ENCODE data around the gene APCDD1.
"Not testable (repeated sequence)": the region's sequence is repeated elsewhere in the genome, so short reads cannot be mapped to it uniquely, and the experiment has no call there.

Gene APCDD1

DNA sequence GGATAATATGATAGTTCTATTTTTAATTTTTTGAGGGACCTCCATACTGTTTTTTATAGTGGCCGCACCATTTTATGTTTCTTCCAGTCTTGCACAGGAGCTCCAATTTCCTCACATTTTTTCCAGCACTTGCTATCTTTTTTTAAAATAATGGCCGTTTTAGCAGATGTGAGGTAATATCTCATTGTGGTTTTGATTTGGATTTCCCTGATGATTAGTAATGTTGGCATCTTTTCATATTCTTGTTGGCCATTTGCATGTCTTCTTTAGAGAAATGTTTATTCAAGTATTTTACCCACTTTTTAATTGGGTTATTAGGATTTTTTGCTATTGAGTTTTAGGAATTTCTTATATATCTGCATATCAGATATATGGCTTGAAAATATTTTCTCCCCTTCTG lies 41.5 kb downstream of the APCDD1 start:
- TF ChIP-seq, protein P1, sequence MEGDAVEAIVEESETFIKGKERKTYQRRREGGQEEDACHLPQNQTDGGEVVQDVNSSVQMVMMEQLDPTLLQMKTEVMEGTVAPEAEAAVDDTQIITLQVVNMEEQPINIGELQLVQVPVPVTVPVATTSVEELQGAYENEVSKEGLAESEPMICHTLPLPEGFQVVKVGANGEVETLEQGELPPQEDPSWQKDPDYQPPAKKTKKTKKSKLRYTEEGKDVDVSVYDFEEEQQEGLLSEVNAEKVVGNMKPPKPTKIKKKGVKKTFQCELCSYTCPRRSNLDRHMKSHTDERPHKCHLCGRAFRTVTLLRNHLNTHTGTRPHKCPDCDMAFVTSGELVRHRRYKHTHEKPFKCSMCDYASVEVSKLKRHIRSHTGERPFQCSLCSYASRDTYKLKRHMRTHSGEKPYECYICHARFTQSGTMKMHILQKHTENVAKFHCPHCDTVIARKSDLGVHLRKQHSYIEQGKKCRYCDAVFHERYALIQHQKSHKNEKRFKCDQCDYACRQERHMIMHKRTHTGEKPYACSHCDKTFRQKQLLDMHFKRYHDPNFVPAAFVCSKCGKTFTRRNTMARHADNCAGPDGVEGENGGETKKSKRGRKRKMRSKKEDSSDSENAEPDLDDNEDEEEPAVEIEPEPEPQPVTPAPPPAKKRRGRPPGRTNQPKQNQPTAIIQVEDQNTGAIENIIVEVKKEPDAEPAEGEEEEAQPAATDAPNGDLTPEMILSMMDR (IDR thresholded peaks at IDR 0.05; ENCODE audit: borderline replicate concordance, control extremely low read depth, extremely low read depth, insufficient read depth, missing control alignments), result no peak
- no peak for DNase-seq (ENCODE audit: low spot score)
- in situ Hi-C loops (cut with MboI; ENCODE audit: low sequenced_read_pairs, unreplicated experiment), result no loop called here

- in situ Hi-C loops (cut with MboI; ENCODE audit: low sequenced_read_pairs, unreplicated experiment), result no loop called here
- DNase-seq (ENCODE audit: low spot score), result no peak
- TF ChIP-seq, protein P1 (IDR thresholded peaks at IDR 0.05; ENCODE audit: borderline replicate concordance, control extremely low read depth, extremely low read depth, insufficient read depth, missing control alignments), result no peak
These were observed 42.8 kb downstream of the APCDD1 start for GRCh38 chr18:10497206-10497749.

DNA sequence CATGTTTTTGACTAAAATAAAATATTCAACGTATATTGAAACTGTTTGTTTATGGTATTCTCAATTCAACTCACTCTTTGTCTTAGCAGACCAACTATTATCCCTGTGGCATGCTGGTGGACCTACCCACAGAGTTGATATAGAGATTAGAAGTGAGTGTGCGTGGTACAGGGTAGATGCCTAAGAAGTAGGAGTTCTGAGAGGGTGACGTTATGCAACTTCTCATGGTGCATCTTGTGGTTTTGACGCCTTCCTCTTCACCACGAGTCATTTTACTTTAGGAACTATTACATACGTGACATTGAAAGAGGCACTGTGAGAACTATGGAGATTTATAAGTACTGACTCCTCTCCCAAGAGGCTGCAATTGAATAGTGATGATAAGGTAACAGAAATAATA lies 44.8 kb downstream of the APCDD1 start:
- in situ Hi-C loops (cut with MboI; ENCODE audit: low sequenced_read_pairs, unreplicated experiment), result no loop called here
- TF ChIP-seq, protein P1 (IDR thresholded peaks at IDR 0.05; ENCODE audit: borderline replicate concordance, control extremely low read depth, extremely low read depth, insufficient read depth, missing control alignments), result no peak
- no peak for DNase-seq (ENCODE audit: low spot score)

DNA sequence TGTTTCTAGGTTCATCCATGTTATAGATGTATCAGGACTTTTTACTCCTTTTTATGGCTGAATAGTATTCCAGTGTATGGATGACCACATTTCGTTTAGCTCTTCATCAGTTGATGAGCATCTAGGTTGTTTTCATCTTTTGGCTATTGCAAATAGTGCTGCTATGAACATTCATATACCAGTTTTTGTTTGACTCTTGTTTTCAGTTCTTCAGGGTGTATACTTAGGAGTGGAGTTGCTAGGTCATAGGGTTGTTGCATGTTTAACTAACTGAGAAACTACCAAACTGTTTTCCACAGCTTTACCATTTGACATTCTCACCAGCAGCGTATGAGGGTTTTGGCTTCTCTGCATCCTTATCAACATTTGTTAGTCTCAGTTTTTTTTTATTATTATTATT lies 45.6 kb downstream of the APCDD1 start:
- no peak for DNase-seq (ENCODE audit: low spot score)
- TF ChIP-seq, protein P1 (IDR thresholded peaks at IDR 0.05; ENCODE audit: borderline replicate concordance, control extremely low read depth, extremely low read depth, insufficient read depth, missing control alignments), result no peak
- in situ Hi-C loops (cut with MboI; ENCODE audit: low sequenced_read_pairs, unreplicated experiment), result no loop called here

DNA sequence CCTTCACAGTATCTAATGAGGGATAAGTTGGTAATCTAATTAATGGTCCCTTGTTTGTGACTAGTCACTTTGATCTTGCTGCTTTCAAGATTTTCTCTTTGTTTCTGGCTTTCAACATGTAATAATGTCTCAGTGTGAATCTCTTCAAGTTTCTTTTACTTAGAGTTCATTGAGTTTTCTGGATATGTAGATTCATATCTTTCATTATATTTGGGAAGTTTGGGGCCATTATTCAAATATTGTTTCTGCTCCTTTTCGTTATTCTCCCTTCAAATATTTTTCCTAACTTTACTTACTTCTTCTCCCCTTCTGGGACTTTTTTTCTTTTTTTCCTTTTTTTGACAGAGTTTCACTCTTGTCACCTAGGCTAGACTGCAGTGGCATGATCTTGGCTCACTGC lies 50.3 kb downstream of the APCDD1 start:
- TF ChIP-seq, protein P1 (IDR thresholded peaks at IDR 0.05; ENCODE audit: borderline replicate concordance, control extremely low read depth, extremely low read depth, insufficient read depth, missing control alignments), result no peak
- in situ Hi-C loops (cut with MboI; ENCODE audit: low sequenced_read_pairs, unreplicated experiment), result no loop called here
- DNase-seq (ENCODE audit: low spot score), result no peak

DNA sequence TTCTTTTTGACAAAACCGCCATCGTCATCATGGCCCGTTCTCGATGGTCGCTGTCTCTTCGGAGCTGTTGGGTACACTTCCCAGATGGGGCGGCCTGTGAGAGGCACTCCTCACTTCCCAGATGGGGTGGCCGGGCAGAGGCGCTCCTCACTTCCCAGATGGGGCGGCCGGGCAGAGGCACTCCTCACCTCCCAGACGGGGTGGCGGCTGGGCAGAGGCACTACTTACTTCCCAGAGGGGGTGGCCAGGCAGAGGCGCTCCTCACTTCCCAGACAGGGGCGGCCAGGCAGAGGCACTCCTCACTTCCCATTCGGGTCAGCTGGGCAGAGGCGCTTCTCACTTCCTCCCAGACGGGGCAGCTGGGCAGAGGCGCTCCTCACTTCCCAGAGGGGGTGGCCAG lies 51.5 kb downstream of the APCDD1 start:
- in situ Hi-C loops (cut with MboI; ENCODE audit: low sequenced_read_pairs, unreplicated experiment); DNase-seq (ENCODE audit: low spot score): not testable (repeated sequence)

DNA sequence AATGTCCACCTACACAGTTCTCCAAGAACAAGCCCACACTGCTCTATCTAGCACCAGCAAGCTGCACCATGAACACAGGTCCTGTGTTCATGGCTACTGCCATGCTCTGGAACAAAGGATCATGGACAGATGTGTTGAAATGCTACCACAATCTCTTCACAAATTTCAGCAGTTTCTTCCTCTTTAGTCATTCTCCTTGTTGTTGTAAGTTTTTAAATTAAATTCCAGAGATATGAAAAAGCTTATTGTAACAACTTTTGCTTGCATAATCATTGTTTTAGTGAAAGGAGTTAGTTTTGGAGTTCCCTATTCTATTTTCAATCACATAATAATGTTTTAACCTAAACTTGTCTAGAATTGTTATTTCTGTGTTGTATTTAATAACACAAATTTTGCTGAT lies 54.2 kb downstream of the APCDD1 start:
- TF ChIP-seq, protein P1 (IDR thresholded peaks at IDR 0.05; ENCODE audit: borderline replicate concordance, control extremely low read depth, extremely low read depth, insufficient read depth, missing control alignments), result no peak
- in situ Hi-C loops (cut with MboI; ENCODE audit: low sequenced_read_pairs, unreplicated experiment), result no loop called here
- no peak for DNase-seq (ENCODE audit: low spot score)

Measured in GM13976 (cell line).